Uterus (tissue), 2 donors: ENCODE measurements around the gene TTPAL.

Experiments used
- POLR2A ChIP-seq, 2 donors: fragments of 450-650 bp; IDR thresholded peaks; one replicate each; pipeline ENCODE4 v1.6.1; 2016; ENCODE audit warnings: antibody characterized with exemption in 2 of 2, mild to moderate bottlenecking in 1 of 2, moderate library complexity in 1 of 2
- TF ChIP-seq, protein P1 (sequence below), 4 experiments: fragments of 200-600 bp in 2 of 4; fragments of 450-650 bp in 2 of 4; sonication (generic) in 2 of 4; IDR thresholded peaks; one replicate each; pipeline ENCODE4 v1.5.1; 2016 to 2019; ENCODE audit warnings: antibody characterized with exemption in 4 of 4, mild to moderate bottlenecking in 2 of 4, moderate library complexity in 1 of 4

DNA sequence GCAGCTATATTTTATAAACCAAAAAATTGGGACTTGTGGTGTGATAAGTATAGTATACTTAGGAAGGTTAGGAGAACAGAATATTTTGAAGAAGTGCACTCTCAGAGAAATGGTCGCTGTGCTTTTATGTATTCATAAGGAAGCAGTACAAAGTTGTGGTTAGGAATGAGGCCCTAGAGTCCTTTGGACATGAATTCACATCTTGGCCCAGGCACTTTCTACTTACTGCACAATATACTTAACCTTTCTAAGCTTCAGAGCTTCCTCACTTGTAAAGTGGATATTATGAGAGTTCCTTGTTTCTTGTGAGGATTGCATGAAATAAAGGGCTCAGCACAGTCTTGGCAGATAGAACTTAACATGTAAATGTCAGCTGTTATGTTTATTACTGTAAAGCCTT lies 67.2 kb downstream of the TTPAL start:
- TF ChIP-seq, protein P1, sequence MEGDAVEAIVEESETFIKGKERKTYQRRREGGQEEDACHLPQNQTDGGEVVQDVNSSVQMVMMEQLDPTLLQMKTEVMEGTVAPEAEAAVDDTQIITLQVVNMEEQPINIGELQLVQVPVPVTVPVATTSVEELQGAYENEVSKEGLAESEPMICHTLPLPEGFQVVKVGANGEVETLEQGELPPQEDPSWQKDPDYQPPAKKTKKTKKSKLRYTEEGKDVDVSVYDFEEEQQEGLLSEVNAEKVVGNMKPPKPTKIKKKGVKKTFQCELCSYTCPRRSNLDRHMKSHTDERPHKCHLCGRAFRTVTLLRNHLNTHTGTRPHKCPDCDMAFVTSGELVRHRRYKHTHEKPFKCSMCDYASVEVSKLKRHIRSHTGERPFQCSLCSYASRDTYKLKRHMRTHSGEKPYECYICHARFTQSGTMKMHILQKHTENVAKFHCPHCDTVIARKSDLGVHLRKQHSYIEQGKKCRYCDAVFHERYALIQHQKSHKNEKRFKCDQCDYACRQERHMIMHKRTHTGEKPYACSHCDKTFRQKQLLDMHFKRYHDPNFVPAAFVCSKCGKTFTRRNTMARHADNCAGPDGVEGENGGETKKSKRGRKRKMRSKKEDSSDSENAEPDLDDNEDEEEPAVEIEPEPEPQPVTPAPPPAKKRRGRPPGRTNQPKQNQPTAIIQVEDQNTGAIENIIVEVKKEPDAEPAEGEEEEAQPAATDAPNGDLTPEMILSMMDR (IDR thresholded peaks at IDR 0.05) = no peak
- TF ChIP-seq POLR2A (IDR thresholded peaks at IDR 0.05) = no peak
